Fibroblast of the aortic adventitia (primary cell): ENCODE results near the gene PLEKHM3. TPM values are rescaled to one million over a fixed set of nuclear protein-coding genes. Genes with fewer than 3 reads are reported as not detected.

Experiments
- DNase-seq: peaks from one replicate; pipeline ENCODE4 v3.0.0-alpha.2; 2010; ENCODE audit warnings: low read depth
- H3K4me3 ChIP-seq: 2 replicates; pipeline ENCODE4 v1.5.1; 2011; ENCODE audit warnings: low read depth, mild to moderate bottlenecking, control low read depth, low read length, moderate library complexity
- CTCF ChIP-seq: IDR thresholded peaks from 2 replicates; pipeline ENCODE4 v1.5.1; 2011; ENCODE audit warnings: mild to moderate bottlenecking, low read length, control low read depth, inconsistent platforms; ENCODE audit not compliant: insufficient read depth
- total RNA-seq: library from RNA; depleted of rRNA; stranded (reverse); fragments of >200 nt; gene quantifications from 2 replicates; pipeline ENCODE4 v1.2.3, GENCODE V29; 2012; ENCODE audit warnings: low replicate concordance

Gene PLEKHM3
- total RNA-seq, 1 donor: 15.1 TPM

DNA sequence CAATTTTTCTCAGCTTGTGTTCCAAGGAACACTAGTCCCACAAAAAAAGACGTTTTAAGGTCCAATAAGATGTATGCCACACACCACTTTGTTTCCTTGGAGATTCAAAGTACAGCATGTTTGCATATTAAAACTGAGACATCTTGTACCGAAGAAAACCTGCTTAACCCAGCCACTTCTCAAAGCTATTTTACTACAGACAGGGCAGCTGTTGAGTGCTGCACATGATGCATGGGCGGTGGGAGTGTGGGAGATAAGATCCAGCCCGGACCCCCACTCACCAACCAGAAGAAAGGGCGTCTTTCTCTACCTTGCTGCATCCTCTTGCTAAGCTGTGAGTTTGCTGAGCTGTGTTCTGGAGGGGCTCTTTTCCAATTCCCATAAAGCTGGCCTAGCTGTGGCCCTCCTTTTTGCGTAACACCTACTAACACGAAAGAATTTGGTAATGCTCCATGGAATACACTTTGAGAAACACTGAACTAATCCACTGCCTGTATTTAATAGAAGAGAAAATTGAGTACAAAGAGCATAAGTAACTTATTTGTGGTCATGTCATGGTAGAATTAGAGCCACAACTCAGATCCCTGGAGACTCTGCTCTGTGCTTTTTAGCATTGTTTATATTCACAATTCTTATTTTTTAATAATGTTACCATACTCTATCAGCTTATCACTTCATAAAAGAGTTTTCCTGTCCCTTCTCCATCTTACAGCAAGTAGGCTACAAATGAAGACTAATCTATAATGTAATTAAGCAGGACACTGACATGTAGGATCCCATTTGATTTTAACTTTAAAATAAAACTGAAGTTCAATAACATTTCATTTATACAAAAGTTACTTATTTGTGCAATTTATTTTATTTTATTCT, 90.0 kb downstream of the PLEKHM3 start:
- no peak for DNase-seq
- H3K4me3 ChIP-seq: no peak overlapping the region
- no peak for TF ChIP-seq CTCF

GRCh38 chr2:207934720-207935119, 90.6 kb downstream of the PLEKHM3 start:
- no peak for DNase-seq
- no peak overlapping the region for H3K4me3 ChIP-seq
- TF ChIP-seq CTCF: no peak

GRCh38 chr2:207933396-207934065, 91.8 kb downstream of the PLEKHM3 start:
- no peak for TF ChIP-seq CTCF
- no peak for DNase-seq
- H3K4me3 ChIP-seq: no peak overlapping the region

GRCh38 chr2:207932106-207932505, 93.2 kb downstream of the PLEKHM3 start:
- H3K4me3 ChIP-seq: no peak overlapping the region
- no peak for TF ChIP-seq CTCF
- DNase-seq: no peak

GRCh38 chr2:207930747-207931146, 94.6 kb downstream of the PLEKHM3 start:
- TF ChIP-seq CTCF: no peak
- H3K4me3 ChIP-seq: no peak overlapping the region
- DNase-seq: no peak

DNA sequence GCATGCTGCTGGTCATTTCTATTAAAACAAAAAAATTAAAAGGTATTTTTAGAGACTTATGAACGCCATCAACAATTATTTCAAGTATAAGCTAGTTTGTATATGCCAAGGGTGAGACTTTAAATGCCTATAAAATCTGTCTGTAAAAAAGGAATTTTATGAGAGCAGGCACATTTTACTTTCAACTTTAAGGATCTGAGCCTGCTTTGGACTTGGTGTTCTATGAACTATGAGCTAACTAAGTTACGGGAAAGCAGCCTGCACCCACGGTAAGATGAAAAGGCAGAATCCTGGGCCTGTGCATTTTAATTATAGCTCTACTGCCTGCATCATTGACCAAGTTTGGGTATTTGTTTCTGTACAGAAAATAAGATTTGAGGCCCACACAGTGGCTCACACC, 95.4 kb downstream of the PLEKHM3 start:
- DNase-seq: no peak
- H3K4me3 ChIP-seq: no peak overlapping the region
- TF ChIP-seq CTCF: no peak
